Transverse colon (tissue), 4 donors: ENCODE results near the gene MYH10.

Experiments
- EP300 ChIP-seq: sonication (generic); formaldehyde crosslinking; IDR thresholded peaks from one replicate; pipeline ENCODE4 v1.6.1; 2017; ENCODE audit warnings: antibody characterized with exemption, low read depth
- POLR2A ChIP-seq: fragments of 450-650 bp; IDR thresholded peaks from one replicate; pipeline ENCODE4 v1.6.1; 2016; ENCODE audit warnings: antibody characterized with exemption, mild to moderate bottlenecking, moderate library complexity
- POLR2AphosphoS5 ChIP-seq, 3 donors: sonication (generic); formaldehyde crosslinking; IDR thresholded peaks; one replicate each; pipeline ENCODE4 v1.6.1; 2016; ENCODE audit warnings: antibody characterized with exemption in 3 of 3
- TF ChIP-seq, protein P1 (sequence below), 5 experiments: fragments of 200-600 bp in 3 of 5; fragments of 450-650 bp in 2 of 5; sonication (generic) in 3 of 5; IDR thresholded peaks; 1 replicate in 2 of 5; 2 replicates in 3 of 5; pipeline ENCODE4 v1.5.1; 2016 to 2017; ENCODE audit warnings: antibody characterized with exemption in 5 of 5, inconsistent platforms in 3 of 5, mild to moderate bottlenecking in 2 of 5, moderate library complexity in 1 of 5

- TF ChIP-seq, protein P1, sequence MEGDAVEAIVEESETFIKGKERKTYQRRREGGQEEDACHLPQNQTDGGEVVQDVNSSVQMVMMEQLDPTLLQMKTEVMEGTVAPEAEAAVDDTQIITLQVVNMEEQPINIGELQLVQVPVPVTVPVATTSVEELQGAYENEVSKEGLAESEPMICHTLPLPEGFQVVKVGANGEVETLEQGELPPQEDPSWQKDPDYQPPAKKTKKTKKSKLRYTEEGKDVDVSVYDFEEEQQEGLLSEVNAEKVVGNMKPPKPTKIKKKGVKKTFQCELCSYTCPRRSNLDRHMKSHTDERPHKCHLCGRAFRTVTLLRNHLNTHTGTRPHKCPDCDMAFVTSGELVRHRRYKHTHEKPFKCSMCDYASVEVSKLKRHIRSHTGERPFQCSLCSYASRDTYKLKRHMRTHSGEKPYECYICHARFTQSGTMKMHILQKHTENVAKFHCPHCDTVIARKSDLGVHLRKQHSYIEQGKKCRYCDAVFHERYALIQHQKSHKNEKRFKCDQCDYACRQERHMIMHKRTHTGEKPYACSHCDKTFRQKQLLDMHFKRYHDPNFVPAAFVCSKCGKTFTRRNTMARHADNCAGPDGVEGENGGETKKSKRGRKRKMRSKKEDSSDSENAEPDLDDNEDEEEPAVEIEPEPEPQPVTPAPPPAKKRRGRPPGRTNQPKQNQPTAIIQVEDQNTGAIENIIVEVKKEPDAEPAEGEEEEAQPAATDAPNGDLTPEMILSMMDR (IDR thresholded peaks at IDR 0.05), result no peak
- TF ChIP-seq POLR2AphosphoS5 (IDR thresholded peaks at IDR 0.05) (no peak), POLR2A (no peak), EP300 (no peak)
Measured at GRCh38 chr17:8618825-8619224, 11.7 kb downstream of the MYH10 start.
